Esophagus muscularis mucosa (tissue), 4 donors: ENCODE results near the gene FLYWCH2. TPM values are rescaled to one million over a fixed set of nuclear protein-coding genes. Genes with fewer than 3 reads are reported as not detected.
A peak's percentile ranks its signal among the peaks of the same experiment; 100 is the strongest.

ENCODE experiments used
- DNase-seq: peaks from one replicate; pipeline ENCODE4 v3.0.0-alpha.2; 2017; ENCODE audit errors: extremely low spot score
- H3K27ac ChIP-seq, 4 donors: fragments of 200-600 bp; sonication (generic); replicated peaks in 1 of 4; 1 replicate in 3 of 4; 2 replicates in 1 of 4; pipeline ENCODE4 v1.5.1; 2016 to 2019; ENCODE audit warnings: mild to moderate bottlenecking in 1 of 4
- H3K27me3 ChIP-seq, 4 donors: fragments of 200-600 bp; sonication (generic); one replicate each; pipeline versions ENCODE4 v1.5.1 to v1.6.0; 2016 to 2019
- H3K36me3 ChIP-seq, 4 donors: fragments of 200-600 bp; sonication (generic); one replicate each; pipeline ENCODE4 v1.5.1; 2016 to 2019
- H3K4me1 ChIP-seq, 4 donors: fragments of 200-600 bp; sonication (generic); one replicate each; pipeline ENCODE4 v1.5.1; 2016 to 2019
- H3K4me3 ChIP-seq, 4 donors: fragments of 200-600 bp; sonication (generic); 1 replicate in 2 of 4; 2 replicates in 2 of 4; pipeline ENCODE4 v1.5.1; 2016 to 2019; ENCODE audit warnings: mild to moderate bottlenecking in 4 of 4, moderate library complexity in 1 of 4
- H3K9me3 ChIP-seq, 4 donors: fragments of 200-600 bp; sonication (generic); 1 replicate in 3 of 4; 2 replicates in 1 of 4; pipeline ENCODE4 v1.5.1; 2016 to 2019
- CTCF ChIP-seq, 3 experiments: fragments of 200-600 bp in 2 of 3; fragments of 450-650 bp in 1 of 3; sonication (generic) in 2 of 3; IDR thresholded peaks; one replicate each; pipeline ENCODE4 v1.5.1; 2017 to 2019; ENCODE audit warnings: antibody characterized with exemption in 3 of 3, mild to moderate bottlenecking in 2 of 3, moderate library complexity in 1 of 3
- EP300 ChIP-seq: sonication (generic); formaldehyde crosslinking; IDR thresholded peaks from one replicate; pipeline ENCODE4 v1.6.1; 2017; ENCODE audit warnings: antibody characterized with exemption
- POLR2A ChIP-seq: fragments of 450-650 bp; IDR thresholded peaks from one replicate; pipeline ENCODE4 v1.6.1; 2017; ENCODE audit warnings: antibody characterized with exemption, moderate library complexity, mild to moderate bottlenecking, low read depth
- POLR2AphosphoS5 ChIP-seq, 2 donors: sonication (generic); formaldehyde crosslinking; IDR thresholded peaks; one replicate each; pipeline ENCODE4 v1.6.1; 2017; ENCODE audit warnings: antibody characterized with exemption in 2 of 2
- WGBS: methylation state at CpG from one replicate; pipeline ENCODE4 v1.1.5; 2018; 5-methylcytosine and 5-hydroxymethylcytosine counted together
- intact Hi-C: fragments of 100-400 bp; cut with DNase I; formaldehyde crosslinking; loops from one replicate; pipeline ENCODE4 v1.15.1; 2023
- total RNA-seq, 4 donors: library from RNA; depleted of rRNA; stranded (reverse); fragments of >200 nt; gene quantifications; one replicate each; pipeline versions ENCODE4 v1.1.0 to v1.2.1, GENCODE V29; 2016

Gene FLYWCH2
- total RNA-seq, 4 donors from 2014 or later = 41.9 to 47.2 (median 43.9) TPM

GRCh38 chr16:2857451-2858244 lies 25.4 kb upstream of the FLYWCH2 start, which contains the start of gene PRSS22:
TSS of gene PRSS22 (minus strand) at chr16:2858170. CDS start at chr16:2858104, 66 bp downstream.
- H3K36me3 ChIP-seq = no peaks in the 10 kb centered on the region
- peaks cover 0 to 24% (median 16%) of the 10 kb centered on the region in 4 donors for H3K9me3 ChIP-seq
- H3K4me3 ChIP-seq = peak within 1 kb of the TSS in 1 of 4 donors; percentile 35
- TF ChIP-seq POLR2AphosphoS5 (IDR thresholded peaks at IDR 0.05) (no peak), CTCF (IDR thresholded peaks at IDR 0.05) (no peak), POLR2A (no peak), EP300 (no peak)
- intact Hi-C loops = no loop called here
- WGBS = 11% methylated on average over 40 of the region's 42 CpGs
- peaks cover 0 to 13% (median 5%) of the 10 kb centered on the region in 4 donors for H3K4me1 ChIP-seq
- H3K27me3 ChIP-seq = peaks cover 0 to 88% (median 31%) of the 10 kb centered on the region in 4 donors
- DNase-seq = no peak
- H3K27ac ChIP-seq = no peak within 1 kb of the TSS

GRCh38 chr16:2858245-2859025 lies 24.6 kb upstream of the FLYWCH2 start:
- Histone ChIP-seq H3K9me3 (peaks cover 0 to 24% (median 16%) of the 10 kb centered on the region in 4 donors), H3K36me3 (no peaks in the 10 kb centered on the region), H3K27ac (no peak overlapping the region), H3K4me1 (peaks cover 0 to 13% (median 5%) of the 10 kb centered on the region in 4 donors), H3K27me3 (peaks cover 0 to 86% (median 27%) of the 10 kb centered on the region in 4 donors), H3K4me3 (peak overlapping the region in 1 of 4 donors; percentile 1)
- intact Hi-C loops = no loop called here
- TF ChIP-seq CTCF (IDR thresholded peaks at IDR 0.05) (no peak), POLR2AphosphoS5 (IDR thresholded peaks at IDR 0.05) (no peak), EP300 (no peak), POLR2A (no peak)
- no peak for DNase-seq
- WGBS = 8% methylated on average over 11 of the region's 23 CpGs

GRCh38 chr16:2859686-2860265 lies 23.2 kb upstream of the FLYWCH2 start:
- TF ChIP-seq EP300 = no peak
- TF ChIP-seq POLR2A = no peak
- TF ChIP-seq CTCF (IDR thresholded peaks at IDR 0.05) = no peak
- no peak for TF ChIP-seq POLR2AphosphoS5 (IDR thresholded peaks at IDR 0.05)
- no peak overlapping the region for H3K4me3 ChIP-seq
- 61% methylated on average over 3 of the region's 10 CpGs for WGBS
- H3K27me3 ChIP-seq = peaks cover 0 to 82% (median 27%) of the 10 kb centered on the region in 4 donors
- no peak overlapping the region for H3K27ac ChIP-seq
- no peak for DNase-seq
- intact Hi-C loops = loop anchor here (10.0 kb wide), 1 partner anchor 145 kb away; no protein-coding TSS in a partner anchor
- H3K36me3 ChIP-seq = no peaks in the 10 kb centered on the region
- peaks cover 0 to 17% (median 6%) of the 10 kb centered on the region in 4 donors for H3K9me3 ChIP-seq
- peaks cover 0 to 13% (median 5%) of the 10 kb centered on the region in 4 donors for H3K4me1 ChIP-seq

DNA sequence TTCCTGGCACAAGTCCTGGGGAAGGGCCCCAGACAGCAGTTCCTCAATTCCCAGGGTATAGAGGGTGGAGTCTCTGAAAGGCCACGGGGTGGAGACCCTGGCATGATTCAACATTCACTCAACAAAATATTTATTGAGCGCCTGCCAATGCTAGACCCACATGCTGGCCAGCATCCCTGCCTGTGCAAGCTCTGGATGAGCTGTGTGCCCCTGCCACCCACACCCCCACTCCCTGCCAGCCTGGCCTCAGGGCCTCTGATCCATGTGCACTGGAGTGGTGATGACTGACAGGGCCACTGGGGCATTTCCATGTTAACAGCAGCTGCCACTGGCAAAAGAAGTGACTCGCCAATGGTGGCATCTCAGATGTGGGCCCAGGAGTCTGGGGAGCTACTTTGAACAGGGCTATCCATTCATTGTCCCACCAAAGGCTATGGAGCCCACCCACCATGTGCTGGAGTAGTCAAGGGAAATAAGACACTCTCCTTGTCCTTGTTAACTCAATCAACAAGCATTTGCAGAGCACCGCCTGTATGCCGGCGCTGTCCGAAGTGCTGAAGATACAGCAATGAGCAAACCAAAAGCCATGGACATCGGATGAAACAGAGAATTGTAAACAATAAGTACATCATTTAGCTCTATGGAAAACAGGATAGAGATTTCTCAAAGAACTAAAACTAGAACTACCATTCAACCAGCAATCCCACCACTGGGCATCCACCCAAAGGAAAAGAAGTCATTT lies 22.0 kb upstream of the FLYWCH2 start:
- H3K36me3 ChIP-seq = no peaks in the 10 kb centered on the region
- no peak for DNase-seq
- peaks cover 0 to 13% (median 5%) of the 10 kb centered on the region in 4 donors for H3K4me1 ChIP-seq
- no peak overlapping the region for H3K27ac ChIP-seq
- H3K27me3 ChIP-seq = peaks cover 0 to 75% (median 27%) of the 10 kb centered on the region in 4 donors
- WGBS = 82% methylated on average over 8 of the region's 8 CpGs
- TF ChIP-seq POLR2A (no peak), EP300 (no peak), CTCF (IDR thresholded peaks at IDR 0.05) (no peak), POLR2AphosphoS5 (IDR thresholded peaks at IDR 0.05) (no peak)
- intact Hi-C loops = loop anchor here (10.0 kb wide), 1 partner anchor 146 kb away; no protein-coding TSS in a partner anchor
- H3K4me3 ChIP-seq = no peak overlapping the region
- H3K9me3 ChIP-seq = peaks cover 0 to 17% (median 5%) of the 10 kb centered on the region in 4 donors
